Suprapubic skin (tissue), 4 donors: Measurements from ENCODE around the gene RNF8. TPM values are rescaled to one million over a fixed set of nuclear protein-coding genes. Genes with fewer than 3 reads are reported as not detected.

Source experiments
- DNase-seq, 2 donors: peaks; one replicate each; pipeline ENCODE4 v3.0.0-alpha.2; 2019; ENCODE audit warnings: low spot score in 2 of 2
- H3K27ac ChIP-seq: fragments of 200-600 bp; sonication (generic); one replicate; pipeline ENCODE4 v1.5.1; 2019
- H3K27me3 ChIP-seq: fragments of 200-600 bp; sonication (generic); one replicate; pipeline ENCODE4 v1.5.1; 2019
- H3K36me3 ChIP-seq: fragments of 200-600 bp; sonication (generic); one replicate; pipeline ENCODE4 v1.5.1; 2019
- H3K4me1 ChIP-seq: fragments of 200-600 bp; sonication (generic); one replicate; pipeline ENCODE4 v1.5.1; 2019
- H3K4me3 ChIP-seq: fragments of 200-600 bp; sonication (generic); one replicate; pipeline ENCODE4 v1.5.1; 2019; ENCODE audit warnings: mild to moderate bottlenecking
- H3K9me3 ChIP-seq: fragments of 200-600 bp; sonication (generic); one replicate; pipeline ENCODE4 v1.5.1; 2019
- CTCF ChIP-seq, 2 donors: fragments of 200-600 bp in 1 of 2; fragments of 450-650 bp in 1 of 2; sonication (generic) in 1 of 2; IDR thresholded peaks; one replicate each; pipeline ENCODE4 v1.5.1; 2016 to 2019; ENCODE audit warnings: antibody characterized with exemption in 2 of 2, mild to moderate bottlenecking in 1 of 2, moderate library complexity in 1 of 2
- EP300 ChIP-seq: sonication (generic); formaldehyde crosslinking; IDR thresholded peaks from one replicate; pipeline ENCODE4 v1.6.1; 2017; ENCODE audit warnings: antibody characterized with exemption
- POLR2A ChIP-seq, 2 donors: fragments of 450-650 bp; IDR thresholded peaks; one replicate each; pipeline ENCODE4 v1.6.1; 2017; ENCODE audit warnings: antibody characterized with exemption in 2 of 2, mild to moderate bottlenecking in 2 of 2, moderate library complexity in 2 of 2
- POLR2AphosphoS5 ChIP-seq, 3 donors: sonication (generic); formaldehyde crosslinking; IDR thresholded peaks; one replicate each; pipeline ENCODE4 v1.6.1; 2017; ENCODE audit warnings: antibody characterized with exemption in 3 of 3
- WGBS: methylation state at CpG from one replicate; pipeline ENCODE4 v1.1.5; 2018; 5-methylcytosine and 5-hydroxymethylcytosine counted together
- total RNA-seq, 4 donors: library from RNA; depleted of rRNA; stranded (reverse); fragments of >200 nt; gene quantifications; one replicate each; pipeline ENCODE4 v1.1.0, GENCODE V29; 2016

RNF8 gene
- total RNA-seq, 4 donors from 2014 or later = 12.8 to 17.0 (median 14.3) TPM

GRCh38 chr6:37382994-37383765 is 29.4 kb downstream of the RNF8 start:
- H3K27ac ChIP-seq = no peak overlapping the region
- TF ChIP-seq POLR2A (IDR thresholded peaks at IDR 0.05) (no peak), CTCF (IDR thresholded peaks at IDR 0.05) (no peak), EP300 (no peak), POLR2AphosphoS5 (IDR thresholded peaks at IDR 0.05) (no peak)
- 75% methylated on average over 1 of the region's 1 CpG for WGBS
- H3K4me1 ChIP-seq = no peaks in the 10 kb centered on the region
- H3K27me3 ChIP-seq = no peaks in the 10 kb centered on the region
- DNase-seq = no peak
- H3K9me3 ChIP-seq = no peaks in the 10 kb centered on the region
- no peak overlapping the region for H3K4me3 ChIP-seq
- H3K36me3 ChIP-seq = peaks cover 53% of the 10 kb centered on the region

GRCh38 chr6:37388578-37388977 is 34.8 kb downstream of the RNF8 start:
- no peaks in the 10 kb centered on the region for H3K9me3 ChIP-seq
- peaks cover 63% of the 10 kb centered on the region for H3K36me3 ChIP-seq
- TF ChIP-seq POLR2AphosphoS5 (IDR thresholded peaks at IDR 0.05) (no peak), POLR2A (IDR thresholded peaks at IDR 0.05) (no peak), EP300 (no peak), CTCF (IDR thresholded peaks at IDR 0.05) (no peak)
- no peaks in the 10 kb centered on the region for H3K4me1 ChIP-seq
- DNase-seq = no peak
- H3K27ac ChIP-seq = no peak overlapping the region
- H3K27me3 ChIP-seq = no peaks in the 10 kb centered on the region
- H3K4me3 ChIP-seq = no peak overlapping the region

GRCh38 chr6:37389857-37390256 is 36.1 kb downstream of the RNF8 start:
- Histone ChIP-seq H3K27ac (no peak overlapping the region), H3K4me3 (no peak overlapping the region), H3K27me3 (no peaks in the 10 kb centered on the region), H3K4me1 (no peaks in the 10 kb centered on the region), H3K9me3 (no peaks in the 10 kb centered on the region), H3K36me3 (peaks cover 63% of the 10 kb centered on the region)
- TF ChIP-seq POLR2A (IDR thresholded peaks at IDR 0.05) = no peak
- no peak for TF ChIP-seq EP300
- TF ChIP-seq POLR2AphosphoS5 (IDR thresholded peaks at IDR 0.05) = no peak
- TF ChIP-seq CTCF (IDR thresholded peaks at IDR 0.05) = no peak
- DNase-seq = no peak
- WGBS = 88% methylated on average over 3 of the region's 3 CpGs

- TF ChIP-seq CTCF (IDR thresholded peaks at IDR 0.05) (no peak), EP300 (no peak), POLR2A (IDR thresholded peaks at IDR 0.05) (no peak)
- H3K36me3 ChIP-seq = peaks cover 60% of the 10 kb centered on the region
- no peaks in the 10 kb centered on the region for H3K4me1 ChIP-seq
- no peaks in the 10 kb centered on the region for H3K9me3 ChIP-seq
- H3K27me3 ChIP-seq = no peaks in the 10 kb centered on the region
- WGBS = 72% methylated on average over 2 of the region's 2 CpGs
- H3K4me3 ChIP-seq = no peak overlapping the region
- H3K27ac ChIP-seq = no peak overlapping the region
- no peak for DNase-seq
Measured at GRCh38 chr6:37391120-37391519, 37.3 kb downstream of the RNF8 start.

GRCh38 chr6:37392821-37393220 is 39.0 kb downstream of the RNF8 start:
- TF ChIP-seq POLR2A (IDR thresholded peaks at IDR 0.05) = no peak
- no peak for TF ChIP-seq CTCF (IDR thresholded peaks at IDR 0.05)
- no peak for TF ChIP-seq POLR2AphosphoS5 (IDR thresholded peaks at IDR 0.05)
- no peak for TF ChIP-seq EP300
- no peak overlapping the region for H3K27ac ChIP-seq
- no peak for DNase-seq
- peaks cover 47% of the 10 kb centered on the region for H3K36me3 ChIP-seq
- 79% methylated on average over 1 of the region's 1 CpG for WGBS
- no peaks in the 10 kb centered on the region for H3K9me3 ChIP-seq
- no peaks in the 10 kb centered on the region for H3K27me3 ChIP-seq
- no peaks in the 10 kb centered on the region for H3K4me1 ChIP-seq
- H3K4me3 ChIP-seq = no peak overlapping the region
